Neural progenitor cell (in vitro differentiated cells): ENCODE measurements around the gene TAX1BP1.

Source experiments
- CTCF ChIP-seq: fragments of 200-600 bp; sonication (generic); IDR thresholded peaks from 2 replicates; pipeline ENCODE4 v1.5.1; 2017; ENCODE audit warnings: antibody characterized with exemption, mild to moderate bottlenecking
- EZH2 ChIP-seq: fragments of 200-600 bp; sonication (generic); IDR thresholded peaks from 2 replicates; pipeline ENCODE4 v1.6.1; 2017; ENCODE audit warnings: antibody characterized with exemption, mild to moderate bottlenecking, moderate library complexity

- TF ChIP-seq CTCF (no peak), EZH2 (no peak)
These were observed 6.5 kb downstream of the TAX1BP1 start for GRCh38 chr7:27746486-27746885.
